ACC112 (cell line): ENCODE measurements around the gene MCRIP2.

Experiments
- H2AFZ ChIP-seq: fragments of 200-600 bp; sonication (generic); one replicate; pipeline ENCODE4 v1.6.0; 2017; ENCODE audit warnings: antibody characterized with exemption, low read length; ENCODE audit not compliant: unreplicated experiment
- H3K27ac ChIP-seq: fragments of 200-600 bp; sonication (generic); 2 replicates; pipeline ENCODE4 v1.5.1; 2014; ENCODE audit warnings: low read depth, mild to moderate bottlenecking, antibody characterized with exemption, low read length, moderate library complexity
- H3K27me3 ChIP-seq: fragments of 200-600 bp; sonication (generic); 2 replicates; pipeline ENCODE4 v1.6.1; 2014; ENCODE audit warnings: mild to moderate bottlenecking, antibody characterized with exemption, low read length, moderate library complexity, mixed read lengths; ENCODE audit not compliant: insufficient read depth
- H3K36me3 ChIP-seq: fragments of 200-600 bp; sonication (generic); 2 replicates; pipeline ENCODE4 v1.6.1; 2016; ENCODE audit warnings: mild to moderate bottlenecking, antibody characterized with exemption, low read length, moderate library complexity, mixed read lengths; ENCODE audit not compliant: insufficient read depth
- H3K4me1 ChIP-seq: fragments of 200-600 bp; sonication (generic); one replicate; pipeline ENCODE4 v1.6.1; 2016; ENCODE audit warnings: low read length, mixed read lengths; ENCODE audit not compliant: insufficient read depth, unreplicated experiment, control insufficient read depth
- H3K4me3 ChIP-seq: fragments of 200-600 bp; sonication (generic); 2 replicates; pipeline ENCODE4 v1.5.1; 2014; ENCODE audit warnings: mild to moderate bottlenecking, low read depth, low read length
- H3K79me2 ChIP-seq: fragments of 200-600 bp; sonication (generic); one replicate; pipeline ENCODE4 v1.6.0; 2016; ENCODE audit warnings: low read length; ENCODE audit not compliant: control insufficient read depth, unreplicated experiment, insufficient read depth

The MCRIP2 gene

GRCh38 chr16:673399-673991 lies 31.9 kb downstream of the MCRIP2 start:
- no peak overlapping the region for H2AFZ ChIP-seq
- H3K27me3 ChIP-seq: no peaks in the 10 kb centered on the region
- no peak overlapping the region for H3K27ac ChIP-seq
- H3K4me1 ChIP-seq: no peaks in the 10 kb centered on the region
- peaks cover 17% of the 10 kb centered on the region; the same call in 1 of the 2 replicates for H3K36me3 ChIP-seq
- peaks cover 10% of the 10 kb centered on the region for H3K79me2 ChIP-seq
- no peak overlapping the region for H3K4me3 ChIP-seq

GRCh38 chr16:674214-674881 lies 32.7 kb downstream of the MCRIP2 start:
- no peak overlapping the region for H2AFZ ChIP-seq
- H3K27ac ChIP-seq: no peak overlapping the region
- H3K4me1 ChIP-seq: no peaks in the 10 kb centered on the region
- H3K36me3 ChIP-seq: peaks cover 17% of the 10 kb centered on the region; the same call in 1 of the 2 replicates
- H3K27me3 ChIP-seq: no peaks in the 10 kb centered on the region
- H3K4me3 ChIP-seq: no peak overlapping the region
- peaks cover 2% of the 10 kb centered on the region for H3K79me2 ChIP-seq

- H3K36me3 ChIP-seq: peaks cover 15% of the 10 kb centered on the region; the same call in 1 of the 2 replicates
- no peak within 1 kb of the TSS for H3K27ac ChIP-seq
- H3K79me2 ChIP-seq: no peaks in the 10 kb centered on the region
- H3K4me1 ChIP-seq: no peaks in the 10 kb centered on the region
- no peak within 1 kb of the TSS for H2AFZ ChIP-seq
- H3K27me3 ChIP-seq: no peaks in the 10 kb centered on the region
- H3K4me3 ChIP-seq: peak within 1 kb of the TSS; percentile 54; the same call in 1 of the 2 replicates
Observed at GRCh38 chr16:674968-675883, 33.6 kb downstream of the MCRIP2 start, which contains the start of gene RHBDL1. RHBDL1 (plus strand) TSS chr16:675671; CDS start chr16:675791, 120 bp downstream.

GRCh38 chr16:675884-676564 lies 34.4 kb downstream of the MCRIP2 start:
- H3K27ac ChIP-seq: no peak overlapping the region
- H3K36me3 ChIP-seq: peaks cover 11% of the 10 kb centered on the region; the same call in 1 of the 2 replicates
- no peak overlapping the region for H2AFZ ChIP-seq
- no peaks in the 10 kb centered on the region for H3K4me1 ChIP-seq
- H3K79me2 ChIP-seq: peaks cover 7% of the 10 kb centered on the region
- no peaks in the 10 kb centered on the region for H3K27me3 ChIP-seq
- H3K4me3 ChIP-seq: no peak overlapping the region

- H3K4me1 ChIP-seq: peaks cover 5% of the 10 kb centered on the region
- H3K27ac ChIP-seq: no peak overlapping the region
- peaks cover 12% of the 10 kb centered on the region for H3K79me2 ChIP-seq
- no peaks in the 10 kb centered on the region for H3K27me3 ChIP-seq
- H3K36me3 ChIP-seq: peaks cover 7% of the 10 kb centered on the region; the same call in 1 of the 2 replicates
- no peak overlapping the region for H3K4me3 ChIP-seq
- H2AFZ ChIP-seq: no peak overlapping the region
Observed at GRCh38 chr16:676565-676902, 34.9 kb downstream of the MCRIP2 start.

- Histone ChIP-seq H3K4me1 (peaks cover 8% of the 10 kb centered on the region), H3K27ac (no peak overlapping the region)
Observed at GRCh38 chr16:676913-677312, 35.3 kb downstream of the MCRIP2 start.

GRCh38 chr16:677316-678190 lies 35.9 kb downstream of the MCRIP2 start:
- no peak overlapping the region for H3K4me3 ChIP-seq
- peaks cover 22% of the 10 kb centered on the region for H3K79me2 ChIP-seq
- peaks cover 14% of the 10 kb centered on the region for H3K4me1 ChIP-seq
- H2AFZ ChIP-seq: no peak overlapping the region
- H3K36me3 ChIP-seq: peaks cover 9% of the 10 kb centered on the region; the same call in 1 of the 2 replicates
- no peak overlapping the region for H3K27ac ChIP-seq
- no peaks in the 10 kb centered on the region for H3K27me3 ChIP-seq

More at GRCh38 chr16:676913-677312, 35.3 kb downstream of the MCRIP2 start:
- H3K27me3 ChIP-seq: no peaks in the 10 kb centered on the region
- H3K4me3 ChIP-seq: no peak overlapping the region
- peaks cover 10% of the 10 kb centered on the region; the same call in 1 of the 2 replicates for H3K36me3 ChIP-seq
- no peak overlapping the region for H2AFZ ChIP-seq
- H3K79me2 ChIP-seq: peaks cover 16% of the 10 kb centered on the region

GRCh38 chr16:678209-678857 lies 36.7 kb downstream of the MCRIP2 start:
- Histone ChIP-seq H3K4me1 (peaks cover 20% of the 10 kb centered on the region), H2AFZ (no peak overlapping the region), H3K36me3 (peaks cover 16% of the 10 kb centered on the region; the same call in 1 of the 2 replicates), H3K27me3 (no peaks in the 10 kb centered on the region), H3K27ac (no peak overlapping the region), H3K79me2 (peaks cover 30% of the 10 kb centered on the region), H3K4me3 (no peak overlapping the region)
